ENCODE data around the gene CMTM1. TPM values are rescaled to one million over a fixed set of nuclear protein-coding genes. Genes with fewer than 3 reads are reported as not detected.

Gene CMTM1
- 1.5 and 1.9 TPM in 2 replicates for total RNA-seq

GRCh38 chr16:66566051-66566901 lies at the start of gene CMTM1:
Gene CMTM1 (plus strand): TSS chr16:66566439. CDS start chr16:66566514, 75 bp downstream.

GRCh38 chr16:66549284-66550131 lies 16.7 kb upstream of the CMTM1 start, which contains the start of gene TK2:
Gene TK2 (minus strand): TSS chr16:66550122. CDS start chr16:66550061, 61 bp downstream.

GRCh38 chr16:66552286-66553177 lies 13.7 kb upstream of the CMTM1 start, which contains the start of gene CKLF:
Gene CKLF (plus strand): TSS chr16:66552576. CDS start chr16:66552716, 140 bp downstream.

GRCh38 chr16:66578651-66579531 lies 12.7 kb downstream of the CMTM1 start, which contains the start of gene CMTM2:
Gene CMTM2 (plus strand): TSS chr16:66579463. CDS start chr16:66579608, 145 bp downstream.

GRCh38 chr16:66604376-66605176 lies 38.3 kb downstream of the CMTM1 start, which contains the start of gene CMTM3:
Gene CMTM3 (plus strand): TSS chr16:66604704. CDS start chr16:66604806, 102 bp downstream.

Other genes starting within 250 kb of the CMTM1 start
- gene CDH5, start 199.7 kb upstream of the CMTM1 start, total RNA-seq: 0.42 and 0.59 TPM in 2 replicates
- gene BEAN1, start 139.1 kb upstream of the CMTM1 start, total RNA-seq: 0.09 TPM in 1 of 2 replicates, not detected in the other
- 48.4 and 54.3 TPM in 2 replicates for gene TK2, start 16.3 kb upstream of the CMTM1 start, total RNA-seq
- gene CKLF, start 13.9 kb upstream of the CMTM1 start, total RNA-seq: 37.1 and 51.1 TPM in 2 replicates
- not detected in 2 replicates for gene CMTM2, start 13.0 kb downstream of the CMTM1 start, total RNA-seq
- gene CMTM3, start 38.3 kb downstream of the CMTM1 start, total RNA-seq: 8.0 and 14.8 TPM in 2 replicates
- 17.5 and 23.0 TPM in 2 replicates for gene CMTM4, start 130.3 kb downstream of the CMTM1 start, total RNA-seq
- gene DYNC1LI2, start 185.2 kb downstream of the CMTM1 start, total RNA-seq: 164 and 205 TPM in 2 replicates
- gene TERB1, start 235.1 kb downstream of the CMTM1 start, total RNA-seq: under 0.01 TPM in 1 of 2 replicates, not detected in the other